HepG2 (cell line): Measurements from ENCODE around the gene LYRM1. TPM values are rescaled to one million over a fixed set of nuclear protein-coding genes. Genes with fewer than 3 reads are reported as not detected.

ENCODE experiments used
- BCL3 ChIP-seq: sonication (generic); formaldehyde crosslinking; IDR thresholded peaks from 2 replicates; pipeline ENCODE4 v1.5.1; 2020; ENCODE audit warnings: mild to moderate bottlenecking, missing genetic modification reagents, moderate library complexity
- CCAR2 ChIP-seq: fragments of 200-400 bp; formaldehyde crosslinking; optimal IDR thresholded peaks from 2 replicates; pipeline ENCODE3; 2018; ENCODE audit warnings: low read depth, mild to moderate bottlenecking, low read length, moderate library complexity
- ESRRA ChIP-seq: sonication (generic); formaldehyde crosslinking; IDR thresholded peaks from 2 replicates; pipeline ENCODE4 v1.5.1; 2020; ENCODE audit warnings: mild to moderate bottlenecking, low read depth, missing genetic modification reagents
- HOXA7 ChIP-seq: sonication (generic); formaldehyde crosslinking; IDR thresholded peaks from 2 replicates; pipeline ENCODE4 v1.8.1; 2022; ENCODE audit warnings: mild to moderate bottlenecking, missing genetic modification reagents, moderate library complexity
- HOXD1 ChIP-seq: sonication (generic); formaldehyde crosslinking; IDR thresholded peaks from 2 replicates; pipeline ENCODE4 v1.5.0; 2020; ENCODE audit warnings: missing genetic modification reagents
- KDM5A ChIP-seq: fragments of 200-600 bp; sonication (generic); IDR thresholded peaks from 2 replicates; pipeline ENCODE4 v1.7.0; 2018; ENCODE audit warnings: antibody characterized with exemption, mild to moderate bottlenecking, low read length, borderline replicate concordance
- KLF12 ChIP-seq: sonication (generic); formaldehyde crosslinking; IDR thresholded peaks from 2 replicates; pipeline ENCODE4 v1.4.0; 2020; ENCODE audit warnings: missing genetic modification reagents, borderline replicate concordance
- ONECUT2 ChIP-seq: sonication (generic); formaldehyde crosslinking; IDR thresholded peaks from 2 replicates; pipeline ENCODE4 v1.4.0; 2020; ENCODE audit warnings: missing genetic modification reagents
- SP5 ChIP-seq: IDR thresholded peaks from 2 replicates; pipeline ENCODE4 v1.6.1; 2016; ENCODE audit warnings: low read depth, borderline replicate concordance
- ZBTB21 ChIP-seq: sonication (generic); formaldehyde crosslinking; IDR thresholded peaks from 2 replicates; pipeline ENCODE4 v1.4.0; 2020; ENCODE audit warnings: missing genetic modification reagents
- ZFYVE20 ChIP-seq: sonication (generic); formaldehyde crosslinking; IDR thresholded peaks from 2 replicates; pipeline ENCODE4 v1.8.0; 2023; ENCODE audit warnings: low read depth, mild to moderate bottlenecking, moderate library complexity, missing genetic modification reagents, borderline replicate concordance
- ZNF256 ChIP-seq: sonication (generic); formaldehyde crosslinking; conservative IDR thresholded peaks from 2 replicates; pipeline ENCODE4 v1.4.0; 2020; ENCODE audit warnings: missing genetic modification reagents
- ZNF30 ChIP-seq: sonication (generic); formaldehyde crosslinking; IDR thresholded peaks from 2 replicates; pipeline ENCODE4 v1.5.0; 2020; ENCODE audit warnings: mild to moderate bottlenecking, missing genetic modification reagents
- ZNF382 ChIP-seq: sonication (generic); formaldehyde crosslinking; IDR thresholded peaks from 2 replicates; pipeline ENCODE4 v1.5.0; 2020; ENCODE audit warnings: missing genetic modification reagents, mild to moderate bottlenecking, borderline replicate concordance
- ZNF512B ChIP-seq: sonication (generic); formaldehyde crosslinking; IDR thresholded peaks from 2 replicates; pipeline ENCODE4 v1.5.1; 2020; ENCODE audit warnings: missing genetic modification reagents, mild to moderate bottlenecking, borderline replicate concordance
- ZNF609 ChIP-seq: sonication (generic); formaldehyde crosslinking; IDR thresholded peaks from 2 replicates; pipeline ENCODE4 v1.4.0; 2020; ENCODE audit warnings: mild to moderate bottlenecking, missing genetic modification reagents, borderline replicate concordance
- ZNF770 ChIP-seq: sonication (generic); formaldehyde crosslinking; IDR thresholded peaks from 2 replicates; pipeline ENCODE4 v1.5.0; 2020; ENCODE audit warnings: mild to moderate bottlenecking, missing genetic modification reagents
- polyA plus RNA-seq, 8 experiments: library from polyadenylated mRNA; depleted of rRNA in 3 of 8; stranded (reverse) in 7 of 8; unstranded in 1 of 8; fragments of >200 nt; fragmentation: Illumina TruSeq in 4 of 8; extraction: Trizol in 4 of 8; gene quantifications; 2 replicates each; pipeline versions ENCODE4 v1.2.1 to v1.2.3, GENCODE V29; 2011 to 2016; ENCODE audit warnings: low read depth in 4 of 8, missing spikeins in 1 of 8, mixed read lengths in 1 of 8; ENCODE audit not compliant: insufficient read depth in 1 of 8
- total RNA-seq, 5 experiments: library from RNA; depleted of rRNA; stranded (reverse); fragments of >200 nt; fragmentation: Illumina TruSeq; extraction: Trizol; gene quantifications; 2 replicates each; pipeline ENCODE4 v1.2.3, GENCODE V29; 2016; ENCODE audit warnings: low read depth in 1 of 5

LYRM1 gene
- total and polyA plus RNA-seq, 2 of the 13 experiments (the other 11 are each of a cell fraction or from before 2014, with no cell fraction given) = 59.2 to 82.6 TPM

GRCh38 chr16:20899477-20900298 lies 883 bp upstream of the LYRM1 start (continued):
- TF ChIP-seq ZFYVE20 (CRISPR knock-in tag) (0 out of 2 replicates have a peak, but pooled peaks have one; percentile 62), BCL3 (0 out of 2 replicates have a peak, but pooled peaks have one; percentile 57), ZBTB21 (CRISPR knock-in tag) (no peak), ESRRA (CRISPR knock-in tag) (peak; percentile 52), ONECUT2 (CRISPR knock-in tag) (no peak; the same call in 1 of the 2 replicates), HOXD1 (CRISPR knock-in tag) (no peak; the same call in 1 of the 2 replicates), ZNF382 (CRISPR knock-in tag) (no peak), ZNF256 (CRISPR knock-in tag) (no peak), KLF12 (0 out of 2 replicates have a peak, but pooled peaks have one; percentile 24), HOXA7 (no peak), KDM5A (peak; percentile 84), CCAR2 (peak; percentile 41), ZNF770 (CRISPR knock-in tag) (peak; percentile 36; the same call in 1 of the 2 replicates), SP5 (CRISPR knock-in tag) (peak; percentile 64; the same call in 1 of the 2 replicates), ZNF30 (CRISPR knock-in tag) (no peak), ZNF609 (CRISPR knock-in tag) (peak; percentile 80), ZNF512B (no peak)
